HepG2 (cell line): ENCODE data around the gene RTBDN. TPM values are rescaled to one million over a fixed set of nuclear protein-coding genes. Genes with fewer than 3 reads are reported as not detected.

Experiments
- ATF4 ChIP-seq, 2 experiments: fragments of 450-650 bp in 1 of 2; sonication (generic) in 1 of 2; formaldehyde crosslinking; IDR thresholded peaks; 2 replicates each; pipeline versions ENCODE4 v1.5.0 to v1.8.0; 2020 to 2022; ENCODE audit warnings: mild to moderate bottlenecking in 1 of 2, missing genetic modification reagents in 1 of 2
- CHD4 ChIP-seq: fragments of 200-600 bp; sonication (generic); IDR thresholded peaks from 2 replicates; pipeline ENCODE4 v1.7.0; 2017; ENCODE audit warnings: mild to moderate bottlenecking, low read length, borderline replicate concordance
- EP300 ChIP-seq, 3 experiments: sonication (generic) in 1 of 3; formaldehyde crosslinking in 1 of 3; IDR thresholded peaks; 2 replicates each; pipeline versions ENCODE4 v1.5.1 to v1.6.1; 2011 to 2020; ENCODE audit warnings: low read depth in 2 of 3, low read length in 2 of 3, borderline replicate concordance in 1 of 3, improper control_type of control experiment in 1 of 3, mild to moderate bottlenecking in 1 of 3, missing genetic modification reagents in 1 of 3, moderate library complexity in 1 of 3
- GABPB1 ChIP-seq: IDR thresholded peaks from 2 replicates; pipeline ENCODE4 v1.6.1; 2016; ENCODE audit warnings: mild to moderate bottlenecking, missing genetic modification reagents, moderate library complexity, missing compliant biosample characterization
- HNRNPL ChIP-seq: fragments of 200-400 bp; formaldehyde crosslinking; IDR thresholded peaks from 2 replicates; pipeline ENCODE4 v1.6.1; 2017; ENCODE audit warnings: mild to moderate bottlenecking, low read depth, low read length
- MTF1 ChIP-seq: sonication (generic); formaldehyde crosslinking; IDR thresholded peaks from 2 replicates; pipeline ENCODE4 v1.5.0; 2020; ENCODE audit warnings: missing genetic modification reagents
- MXD4 ChIP-seq: IDR thresholded peaks from 2 replicates; pipeline ENCODE4 v1.6.1; 2016; ENCODE audit warnings: mild to moderate bottlenecking, missing biosample characterization, missing genetic modification reagents
- NR2C2 ChIP-seq: sonication (generic); formaldehyde crosslinking; IDR thresholded peaks from 2 replicates; pipeline ENCODE4 v1.4.0; 2020; ENCODE audit warnings: missing genetic modification reagents, mild to moderate bottlenecking, moderate library complexity, borderline replicate concordance
- PHF20 ChIP-seq: sonication (generic); formaldehyde crosslinking; IDR thresholded peaks from 2 replicates; pipeline ENCODE4 v1.5.0; 2020; ENCODE audit warnings: mild to moderate bottlenecking, missing genetic modification reagents
- POLR2G ChIP-seq: fragments of 200-400 bp; formaldehyde crosslinking; IDR thresholded peaks from 2 replicates; pipeline ENCODE4 v1.6.1; 2018; ENCODE audit warnings: mild to moderate bottlenecking, low read depth, low read length, moderate library complexity
- ZNF318 ChIP-seq: sonication (generic); formaldehyde crosslinking; IDR thresholded peaks from 2 replicates; pipeline ENCODE4 v1.4.0; 2020; ENCODE audit warnings: mild to moderate bottlenecking, missing genetic modification reagents
- ZNF335 ChIP-seq: sonication (generic); formaldehyde crosslinking; IDR thresholded peaks from 2 replicates; pipeline ENCODE4 v1.4.0; 2020; ENCODE audit warnings: missing genetic modification reagents
- ZNF546 ChIP-seq: sonication (generic); formaldehyde crosslinking; conservative IDR thresholded peaks from 2 replicates; pipeline ENCODE4 v1.8.1; 2023; ENCODE audit warnings: mild to moderate bottlenecking, missing genetic modification reagents
- ZNF713 ChIP-seq: sonication (generic); formaldehyde crosslinking; IDR thresholded peaks from 2 replicates; pipeline ENCODE4 v1.4.0; 2020; ENCODE audit warnings: mild to moderate bottlenecking, missing genetic modification reagents
- polyA plus RNA-seq, 8 experiments: library from polyadenylated mRNA; depleted of rRNA in 3 of 8; stranded (reverse) in 7 of 8; unstranded in 1 of 8; fragments of >200 nt; fragmentation: Illumina TruSeq in 4 of 8; extraction: Trizol in 4 of 8; gene quantifications; 2 replicates each; pipeline versions ENCODE4 v1.2.1 to v1.2.3, GENCODE V29; 2011 to 2016; ENCODE audit warnings: low read depth in 4 of 8, missing spikeins in 1 of 8, mixed read lengths in 1 of 8; ENCODE audit not compliant: insufficient read depth in 1 of 8
- total RNA-seq, 5 experiments: library from RNA; depleted of rRNA; stranded (reverse); fragments of >200 nt; fragmentation: Illumina TruSeq; extraction: Trizol; gene quantifications; 2 replicates each; pipeline ENCODE4 v1.2.3, GENCODE V29; 2016; ENCODE audit warnings: low read depth in 1 of 5
- TF ChIP-seq, protein P1 (sequence below): sonication (generic); formaldehyde crosslinking; IDR thresholded peaks from 2 replicates; pipeline ENCODE4 v1.5.0; 2020; ENCODE audit warnings: mild to moderate bottlenecking, missing genetic modification reagents
- TF ChIP-seq, protein P2 (sequence below): sonication (generic); formaldehyde crosslinking; IDR thresholded peaks from 2 replicates; pipeline ENCODE4 v1.4.0; 2020; ENCODE audit warnings: mild to moderate bottlenecking, missing genetic modification reagents

RTBDN gene
- total and polyA plus RNA-seq, 2 of the 13 experiments (the other 11 are each of a cell fraction or from before 2014, with no cell fraction given), result 0.27 to 0.48 TPM

DNA sequence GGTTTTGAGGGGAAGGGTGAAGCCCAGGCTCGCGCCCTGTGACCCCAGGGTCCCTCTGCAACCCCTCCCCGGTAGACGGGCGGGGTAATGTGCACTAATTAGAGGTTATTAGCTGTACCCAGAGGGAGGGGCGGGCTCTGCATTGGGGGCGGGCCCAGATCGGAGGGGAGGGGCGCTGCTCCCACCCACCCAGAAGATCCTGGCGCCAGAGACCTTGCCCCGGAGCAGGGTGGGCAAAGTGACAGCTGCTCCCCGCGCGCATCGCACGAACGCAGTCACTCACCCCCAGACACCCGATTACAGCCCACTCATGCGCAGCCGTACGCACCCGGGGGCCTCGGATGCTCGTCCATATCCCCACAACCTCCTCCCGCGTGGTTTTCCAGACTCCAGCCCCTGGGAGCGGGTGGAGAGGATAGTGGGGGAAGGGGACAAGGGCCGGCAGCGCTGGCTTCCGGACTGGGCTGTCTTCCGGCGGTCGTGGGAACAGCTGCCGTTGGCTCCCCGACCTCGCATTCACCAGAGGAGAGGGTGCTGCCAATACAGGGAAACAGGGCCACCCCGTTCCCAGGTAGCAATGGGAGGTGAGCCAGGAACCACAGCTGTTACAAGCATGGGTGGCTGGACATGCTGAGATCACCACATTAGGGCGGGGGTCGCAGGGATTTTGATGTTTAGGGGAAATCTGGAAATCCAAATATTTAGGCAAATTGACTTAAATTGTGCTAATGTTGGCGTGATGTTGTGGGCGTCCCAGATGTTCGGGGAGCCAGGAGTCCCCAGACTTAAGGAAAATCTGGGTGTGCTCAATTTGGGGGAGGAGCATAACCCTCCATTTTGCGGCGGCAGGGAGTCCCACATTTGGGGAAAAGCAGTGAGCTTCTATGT, 56.1 kb downstream of the RTBDN start (continued):
- no peak for TF ChIP-seq ATF4 (CRISPR knock-in tag; IDR thresholded peaks at IDR 0.05)
- TF ChIP-seq POLR2G, result peak; percentile 43; the same call in 1 of the 2 replicates
- TF ChIP-seq NR2C2 (CRISPR knock-in tag), result 0 out of 2 replicates have a peak, but pooled peaks have one; percentile 6
- no peak for TF ChIP-seq ZNF318
- 0 out of 2 replicates have a peak, but pooled peaks have one; percentile 46 for TF ChIP-seq PHF20
- no peak for TF ChIP-seq MTF1 (CRISPR knock-in tag)
- TF ChIP-seq HNRNPL, result 0 out of 2 replicates have a peak, but pooled peaks have one; percentile 40
- TF ChIP-seq, protein P1, sequence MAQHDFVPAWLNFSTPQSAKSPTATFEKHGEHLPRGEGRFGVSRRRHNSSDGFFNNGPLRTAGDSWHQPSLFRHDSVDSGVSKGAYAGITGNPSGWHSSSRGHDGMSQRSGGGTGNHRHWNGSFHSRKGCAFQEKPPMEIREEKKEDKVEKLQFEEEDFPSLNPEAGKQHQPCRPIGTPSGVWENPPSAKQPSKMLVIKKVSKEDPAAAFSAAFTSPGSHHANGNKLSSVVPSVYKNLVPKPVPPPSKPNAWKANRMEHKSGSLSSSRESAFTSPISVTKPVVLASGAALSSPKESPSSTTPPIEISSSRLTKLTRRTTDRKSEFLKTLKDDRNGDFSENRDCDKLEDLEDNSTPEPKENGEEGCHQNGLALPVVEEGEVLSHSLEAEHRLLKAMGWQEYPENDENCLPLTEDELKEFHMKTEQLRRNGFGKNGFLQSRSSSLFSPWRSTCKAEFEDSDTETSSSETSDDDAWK (CRISPR knock-in tag), result no peak
- TF ChIP-seq, protein P2, sequence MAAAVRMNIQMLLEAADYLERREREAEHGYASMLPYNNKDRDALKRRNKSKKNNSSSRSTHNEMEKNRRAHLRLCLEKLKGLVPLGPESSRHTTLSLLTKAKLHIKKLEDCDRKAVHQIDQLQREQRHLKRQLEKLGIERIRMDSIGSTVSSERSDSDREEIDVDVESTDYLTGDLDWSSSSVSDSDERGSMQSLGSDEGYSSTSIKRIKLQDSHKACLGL (CRISPR knock-in tag), result 0 out of 2 replicates have a peak, but pooled peaks have one; percentile 45
- no peak for TF ChIP-seq EP300 (IDR thresholded peaks at IDR 0.05; ENCODE audit: low read depth in 2 of 2, low read length in 2 of 2)
- no peak for TF ChIP-seq EP300 (CRISPR knock-in tag; IDR thresholded peaks at IDR 0.05; ENCODE audit: borderline replicate concordance)
- peak; percentile 21; the same call in 1 of the 2 replicates for TF ChIP-seq ZNF546 (CRISPR knock-in tag)
- no peak for TF ChIP-seq ZNF713
- TF ChIP-seq MXD4 (CRISPR knock-in tag), result 0 out of 2 replicates have a peak, but pooled peaks have one; percentile 28
- TF ChIP-seq GABPB1 (CRISPR knock-in tag), result peak; percentile 83; the same call in 1 of the 2 replicates
- TF ChIP-seq CHD4, result no peak
- 0 out of 2 replicates have a peak, but pooled peaks have one; percentile 17 for TF ChIP-seq ZNF335 (CRISPR knock-in tag)
